H9 (cell line): ENCODE results near the gene ROBO1. TPM values are rescaled to one million over a fixed set of nuclear protein-coding genes. Genes with fewer than 3 reads are reported as not detected.

ENCODE experiments used
- DNase-seq: peaks from one replicate; pipeline ENCODE4 v3.0.0-alpha.2; 2017
- H2AFZ ChIP-seq: one replicate; pipeline ENCODE4 v1.6.1; 2013; ENCODE audit warnings: mild to moderate bottlenecking, low read length, control low read depth, moderate library complexity
- H2AK5ac ChIP-seq: 2 replicates; pipeline ENCODE4 v1.6.1; 2013; ENCODE audit warnings: low read length, control low read depth, mixed read lengths; ENCODE audit not compliant: insufficient read length
- H2BK120ac ChIP-seq: one replicate; pipeline ENCODE4 v1.6.1; 2013; ENCODE audit warnings: low read depth, mild to moderate bottlenecking, low read length, control low read depth, inconsistent platforms; ENCODE audit not compliant: poor library complexity, severe bottlenecking
- H2BK12ac ChIP-seq: 2 replicates; pipeline ENCODE4 v1.6.1; 2013; ENCODE audit warnings: low read length, control low read depth, mixed read lengths, low read depth; ENCODE audit not compliant: insufficient read length
- H2BK15ac ChIP-seq: 2 replicates; pipeline ENCODE4 v1.6.1; 2013; ENCODE audit warnings: low read depth, low read length, control low read depth
- H2BK20ac ChIP-seq: one replicate; pipeline ENCODE4 v1.6.1; 2013; ENCODE audit warnings: low read depth, mild to moderate bottlenecking, low read length, control low read depth, inconsistent platforms; ENCODE audit not compliant: poor library complexity, severe bottlenecking
- H2BK5ac ChIP-seq: 2 replicates; pipeline ENCODE4 v1.6.1; 2013; ENCODE audit warnings: low read length, control low read depth, mixed read lengths; ENCODE audit not compliant: insufficient read length
- H3K14ac ChIP-seq: 2 replicates; pipeline ENCODE4 v1.6.1; 2013; ENCODE audit warnings: low read length, control low read depth; ENCODE audit not compliant: insufficient read depth
- H3K18ac ChIP-seq: 2 replicates; pipeline ENCODE4 v1.6.1; 2013; ENCODE audit warnings: low read depth, mild to moderate bottlenecking, mixed read lengths, low read length, control low read depth; ENCODE audit not compliant: insufficient read length
- H3K23ac ChIP-seq: 2 replicates; pipeline ENCODE4 v1.6.1; 2013; ENCODE audit warnings: low read length, control low read depth, mixed read lengths, low read depth; ENCODE audit not compliant: insufficient read length
- H3K23me2 ChIP-seq: 2 replicates; pipeline ENCODE4 v1.6.1; 2013; ENCODE audit warnings: low read depth, mild to moderate bottlenecking, mixed read lengths, low read length, control low read depth; ENCODE audit not compliant: insufficient read length, poor library complexity, severe bottlenecking
- H3K27ac ChIP-seq: 2 replicates; pipeline ENCODE4 v1.5.1; 2013; ENCODE audit warnings: low read length, control low read depth, mixed read lengths, low read depth; ENCODE audit not compliant: insufficient read length
- H3K27me3 ChIP-seq: 2 replicates; pipeline ENCODE4 v1.6.1; 2013; ENCODE audit warnings: low read length, control low read depth, inconsistent platforms; ENCODE audit not compliant: insufficient read depth
- H3K4ac ChIP-seq: 2 replicates; pipeline ENCODE4 v1.6.1; 2013; ENCODE audit warnings: low read depth, mild to moderate bottlenecking, control low read depth, inconsistent platforms, low read length, moderate library complexity
- H3K4me1 ChIP-seq: 2 replicates; pipeline ENCODE4 v1.6.1; 2013; ENCODE audit warnings: low read length, control low read depth, inconsistent platforms; ENCODE audit not compliant: insufficient read depth
- H3K4me2 ChIP-seq: 2 replicates; pipeline ENCODE4 v1.6.1; 2013; ENCODE audit warnings: low read length, control low read depth, mixed read lengths; ENCODE audit not compliant: insufficient read length, insufficient read depth
- H3K56ac ChIP-seq: 2 replicates; pipeline ENCODE4 v1.6.1; 2013; ENCODE audit warnings: low read depth, mild to moderate bottlenecking, mixed read lengths, low read length, control low read depth; ENCODE audit not compliant: insufficient read length
- H3K79me1 ChIP-seq: 2 replicates; pipeline ENCODE4 v1.6.1; 2013; ENCODE audit warnings: low read depth, mild to moderate bottlenecking, moderate library complexity, low read length, control low read depth, inconsistent platforms; ENCODE audit not compliant: insufficient read depth, poor library complexity, severe bottlenecking
- H3K79me2 ChIP-seq: 2 replicates; pipeline ENCODE4 v1.6.1; 2013; ENCODE audit warnings: low read length, control low read depth, inconsistent platforms; ENCODE audit not compliant: insufficient read depth
- H3K9ac ChIP-seq: 2 replicates; pipeline ENCODE4 v1.6.1; 2013; ENCODE audit warnings: low read length, control low read depth, mixed read lengths; ENCODE audit not compliant: insufficient read length; ENCODE audit errors: extremely low read depth
- H3K9me3 ChIP-seq: one replicate; pipeline ENCODE4 v1.6.1; 2013; ENCODE audit warnings: low read depth, low read length, inconsistent platforms; ENCODE audit not compliant: control insufficient read depth
- H3T11ph ChIP-seq: one replicate; pipeline ENCODE4 v1.6.1; 2013; ENCODE audit warnings: mild to moderate bottlenecking, low read length, control low read depth, inconsistent platforms
- H4K20me1 ChIP-seq: one replicate; pipeline ENCODE4 v1.6.1; 2013; ENCODE audit not compliant: control insufficient read depth, insufficient read length, insufficient read depth
- H4K5ac ChIP-seq: 2 replicates; pipeline ENCODE4 v1.6.1; 2013; ENCODE audit warnings: low read depth, mild to moderate bottlenecking, mixed read lengths, low read length, control low read depth; ENCODE audit not compliant: insufficient read length
- H4K8ac ChIP-seq: replicated peaks from 2 replicates; pipeline ENCODE4 v1.6.1; 2013; ENCODE audit warnings: low read length, control low read depth, mixed read lengths, low read depth; ENCODE audit not compliant: insufficient read length
- H4K91ac ChIP-seq: 2 replicates; pipeline ENCODE4 v1.6.1; 2013; ENCODE audit warnings: low read depth, mild to moderate bottlenecking, moderate library complexity, mixed read lengths, low read length, control low read depth; ENCODE audit not compliant: insufficient read length
- H3K27ac Mint-ChIP-seq, 3 experiments: 2 replicates in 2 of 3; 3 replicates in 1 of 3; pipeline ENCODE4 v1.8.0; 2020 to 2021; ENCODE audit warnings: mixed read lengths in 3 of 3, mild to moderate bottlenecking in 1 of 3, moderate library complexity in 1 of 3
- H3K27me3 Mint-ChIP-seq: 2 replicates; pipeline ENCODE4 v1.8.0; 2021; ENCODE audit warnings: low read depth, mild to moderate bottlenecking, moderate library complexity, mixed read lengths
- H3K36me3 Mint-ChIP-seq, 3 experiments: 2 replicates in 2 of 3; 3 replicates in 1 of 3; pipeline ENCODE4 v1.8.0; 2020 to 2021; ENCODE audit warnings: low read depth in 3 of 3, mixed read lengths in 3 of 3; ENCODE audit not compliant: insufficient read depth in 1 of 3
- H3K4me1 Mint-ChIP-seq, 2 experiments: 2 replicates each; pipeline ENCODE4 v1.8.0; 2020; ENCODE audit warnings: mixed read lengths in 2 of 2
- H3K4me3 Mint-ChIP-seq, 2 experiments: 2 replicates in 1 of 2; 3 replicates in 1 of 2; pipeline ENCODE4 v1.8.0; 2020 to 2021; ENCODE audit warnings: mild to moderate bottlenecking in 2 of 2, mixed read lengths in 2 of 2, moderate library complexity in 1 of 2
- H3K9me3 Mint-ChIP-seq, 2 experiments: 2 replicates in 1 of 2; 3 replicates in 1 of 2; pipeline ENCODE4 v1.8.0; 2020; ENCODE audit warnings: mild to moderate bottlenecking in 2 of 2, mixed read lengths in 2 of 2, moderate library complexity in 1 of 2
- CTCF ChIP-seq: fragments of 200-600 bp; sonication (generic); conservative IDR thresholded peaks from 3 replicates; pipeline ENCODE4 v1.8.0; 2021; ENCODE audit warnings: antibody characterized with exemption, mild to moderate bottlenecking
- WGBS: extraction: QIAGEN DNeasy Blood & Tissue Kit; methylation state at CpG from one replicate; pipeline ENCODE4 v1.1.7; 2013; ENCODE audit warnings: missing lambda C conversion rate, low lambda C conversion rate, mixed read lengths; ENCODE audit not compliant: insufficient read length; ENCODE audit errors: extremely low coverage; 5-methylcytosine and 5-hydroxymethylcytosine counted together
- total RNA-seq: library from RNA; stranded (reverse); gene quantifications from 2 replicates; pipeline ENCODE4 v1.2.1, GENCODE V29; 2021

ROBO1 gene
- total RNA-seq, 1 experiment from 2014 or later = 62.7 TPM

- H4K8ac ChIP-seq = no peak overlapping the region
- no peak overlapping the region for H2BK12ac ChIP-seq
- Mint-ChIP-seq H3K4me3 (no peak overlapping the region), H3K9me3 (no peaks in the 10 kb centered on the region), H3K4me1 (no peaks in the 10 kb centered on the region), H3K36me3 (no peaks in the 10 kb centered on the region), H3K27me3 (no peaks in the 10 kb centered on the region), H3K27ac (no peak overlapping the region)
- no peak overlapping the region for H2AK5ac ChIP-seq
- H3K79me2 ChIP-seq = no peaks in the 10 kb centered on the region
- no peak overlapping the region for H3K18ac ChIP-seq
- no peak overlapping the region for H3K9ac ChIP-seq
- no peak overlapping the region for H4K91ac ChIP-seq
- no peak overlapping the region for H3K4me2 ChIP-seq
- no peak overlapping the region for H2BK5ac ChIP-seq
- H2AFZ ChIP-seq = no peak overlapping the region
- no peaks in the 10 kb centered on the region for H3K23me2 ChIP-seq
- no peak overlapping the region for H2BK15ac ChIP-seq
- no peak overlapping the region for H2BK120ac ChIP-seq
- H3K27me3 ChIP-seq = no peaks in the 10 kb centered on the region
- no peaks in the 10 kb centered on the region for H3K9me3 ChIP-seq
- TF ChIP-seq CTCF = no peak
- no peak overlapping the region for H2BK20ac ChIP-seq
- H3K23ac ChIP-seq = no peak overlapping the region
- no peak overlapping the region for H3K56ac ChIP-seq
- H4K5ac ChIP-seq = no peak overlapping the region
- no peak overlapping the region for H3K4ac ChIP-seq
- no CpG with 5 or more reads among the region's 4 CpGs for WGBS
- no peak overlapping the region for H3K14ac ChIP-seq
- DNase-seq = no peak
- H3T11ph ChIP-seq = no peak overlapping the region
- no peaks in the 10 kb centered on the region for H3K4me1 ChIP-seq
- H4K20me1 ChIP-seq = no peaks in the 10 kb centered on the region
- H3K27ac ChIP-seq = no peak overlapping the region
- H3K79me1 ChIP-seq = no peaks in the 10 kb centered on the region
Observed at GRCh38 chr3:79551997-79552396, 215.8 kb downstream of the ROBO1 start.
